ENCODE measurements around the gene PGM2L1.

The PGM2L1 gene

GRCh38 chr11:74288161-74288560 lies 110.1 kb downstream of the PGM2L1 start:
- peak; percentile 81 for DNase-seq

GRCh38 chr11:74284466-74284865 lies 113.8 kb downstream of the PGM2L1 start:
- DNase-seq, result no peak

- no peak for DNase-seq
Measured at GRCh38 chr11:74283580-74284180, 114.6 kb downstream of the PGM2L1 start.

GRCh38 chr11:74282914-74283371 lies 115.3 kb downstream of the PGM2L1 start:
- DNase-seq, result no peak

GRCh38 chr11:74282421-74282820 lies 115.8 kb downstream of the PGM2L1 start:
- no peak for DNase-seq

GRCh38 chr11:74280494-74280893 lies 117.7 kb downstream of the PGM2L1 start:
- no peak for DNase-seq

Data from OCI-M1 (cell line).